ENCODE results near the gene VAV2. TPM values are rescaled to one million over a fixed set of nuclear protein-coding genes. Genes with fewer than 3 reads are reported as not detected.

VAV2 gene
- total and polyA plus RNA-seq, 4 donors, result 4.9 to 26.4 (median 17.0) TPM

DNA sequence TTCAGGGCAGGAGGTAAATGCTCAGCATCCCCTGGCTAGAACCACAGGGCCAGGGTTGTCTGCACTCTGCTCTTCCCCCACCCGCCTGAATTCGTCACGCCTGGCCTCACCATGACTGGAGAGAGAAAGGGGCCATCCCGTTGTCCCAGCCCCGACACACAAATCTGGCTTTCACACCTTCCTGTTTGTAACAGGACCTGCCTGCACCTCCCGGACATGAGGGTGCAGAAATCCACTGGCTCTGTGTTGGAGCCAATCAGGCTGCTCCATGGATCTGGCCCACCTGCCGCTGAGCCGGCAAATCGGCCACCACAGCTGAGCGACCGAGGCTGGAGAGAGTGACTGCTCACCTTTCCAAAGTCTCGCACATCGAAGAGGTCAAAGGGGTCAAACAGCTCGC is 53.4 kb downstream of the VAV2 start:
- TF ChIP-seq RAD21 (IDR thresholded peaks at IDR 0.05) (no peak), FOXA2 (IDR thresholded peaks at IDR 0.05) (no peak), HNF4G (IDR thresholded peaks at IDR 0.05) (no peak), FOXA1 (IDR thresholded peaks at IDR 0.05) (no peak), RXRA (IDR thresholded peaks at IDR 0.05) (no peak), EGR1 (IDR thresholded peaks at IDR 0.05; ENCODE audit: low read depth in 2 of 2) (no peak), NR2F2 (IDR thresholded peaks at IDR 0.05) (no peak), YY1 (IDR thresholded peaks at IDR 0.05) (no peak), TAF1 (conservative IDR thresholded peaks at IDR 0.05) (no peak), JUND (IDR thresholded peaks at IDR 0.05) (no peak), SP1 (IDR thresholded peaks at IDR 0.05) (no peak), HNF4A (conservative IDR thresholded peaks at IDR 0.05) (no peak), GABPA (IDR thresholded peaks at IDR 0.05 in 1 of 2, conservative IDR thresholded peaks at IDR 0.05 in 1 of 2) (no peak)
- TF ChIP-seq, protein P1, sequence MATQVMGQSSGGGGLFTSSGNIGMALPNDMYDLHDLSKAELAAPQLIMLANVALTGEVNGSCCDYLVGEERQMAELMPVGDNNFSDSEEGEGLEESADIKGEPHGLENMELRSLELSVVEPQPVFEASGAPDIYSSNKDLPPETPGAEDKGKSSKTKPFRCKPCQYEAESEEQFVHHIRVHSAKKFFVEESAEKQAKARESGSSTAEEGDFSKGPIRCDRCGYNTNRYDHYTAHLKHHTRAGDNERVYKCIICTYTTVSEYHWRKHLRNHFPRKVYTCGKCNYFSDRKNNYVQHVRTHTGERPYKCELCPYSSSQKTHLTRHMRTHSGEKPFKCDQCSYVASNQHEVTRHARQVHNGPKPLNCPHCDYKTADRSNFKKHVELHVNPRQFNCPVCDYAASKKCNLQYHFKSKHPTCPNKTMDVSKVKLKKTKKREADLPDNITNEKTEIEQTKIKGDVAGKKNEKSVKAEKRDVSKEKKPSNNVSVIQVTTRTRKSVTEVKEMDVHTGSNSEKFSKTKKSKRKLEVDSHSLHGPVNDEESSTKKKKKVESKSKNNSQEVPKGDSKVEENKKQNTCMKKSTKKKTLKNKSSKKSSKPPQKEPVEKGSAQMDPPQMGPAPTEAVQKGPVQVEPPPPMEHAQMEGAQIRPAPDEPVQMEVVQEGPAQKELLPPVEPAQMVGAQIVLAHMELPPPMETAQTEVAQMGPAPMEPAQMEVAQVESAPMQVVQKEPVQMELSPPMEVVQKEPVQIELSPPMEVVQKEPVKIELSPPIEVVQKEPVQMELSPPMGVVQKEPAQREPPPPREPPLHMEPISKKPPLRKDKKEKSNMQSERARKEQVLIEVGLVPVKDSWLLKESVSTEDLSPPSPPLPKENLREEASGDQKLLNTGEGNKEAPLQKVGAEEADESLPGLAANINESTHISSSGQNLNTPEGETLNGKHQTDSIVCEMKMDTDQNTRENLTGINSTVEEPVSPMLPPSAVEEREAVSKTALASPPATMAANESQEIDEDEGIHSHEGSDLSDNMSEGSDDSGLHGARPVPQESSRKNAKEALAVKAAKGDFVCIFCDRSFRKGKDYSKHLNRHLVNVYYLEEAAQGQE (IDR thresholded peaks at IDR 0.05), result no peak
- TF ChIP-seq, protein P2, sequence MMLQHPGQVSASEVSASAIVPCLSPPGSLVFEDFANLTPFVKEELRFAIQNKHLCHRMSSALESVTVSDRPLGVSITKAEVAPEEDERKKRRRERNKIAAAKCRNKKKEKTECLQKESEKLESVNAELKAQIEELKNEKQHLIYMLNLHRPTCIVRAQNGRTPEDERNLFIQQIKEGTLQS (IDR thresholded peaks at IDR 0.05), result no peak
- TF ChIP-seq, protein P3, sequence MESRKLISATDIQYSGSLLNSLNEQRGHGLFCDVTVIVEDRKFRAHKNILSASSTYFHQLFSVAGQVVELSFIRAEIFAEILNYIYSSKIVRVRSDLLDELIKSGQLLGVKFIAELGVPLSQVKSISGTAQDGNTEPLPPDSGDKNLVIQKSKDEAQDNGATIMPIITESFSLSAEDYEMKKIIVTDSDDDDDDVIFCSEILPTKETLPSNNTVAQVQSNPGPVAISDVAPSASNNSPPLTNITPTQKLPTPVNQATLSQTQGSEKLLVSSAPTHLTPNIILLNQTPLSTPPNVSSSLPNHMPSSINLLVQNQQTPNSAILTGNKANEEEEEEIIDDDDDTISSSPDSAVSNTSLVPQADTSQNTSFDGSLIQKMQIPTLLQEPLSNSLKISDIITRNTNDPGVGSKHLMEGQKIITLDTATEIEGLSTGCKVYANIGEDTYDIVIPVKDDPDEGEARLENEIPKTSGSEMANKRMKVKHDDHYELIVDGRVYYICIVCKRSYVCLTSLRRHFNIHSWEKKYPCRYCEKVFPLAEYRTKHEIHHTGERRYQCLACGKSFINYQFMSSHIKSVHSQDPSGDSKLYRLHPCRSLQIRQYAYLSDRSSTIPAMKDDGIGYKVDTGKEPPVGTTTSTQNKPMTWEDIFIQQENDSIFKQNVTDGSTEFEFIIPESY (IDR thresholded peaks at IDR 0.05), result no peak
- TF ChIP-seq, protein P4, sequence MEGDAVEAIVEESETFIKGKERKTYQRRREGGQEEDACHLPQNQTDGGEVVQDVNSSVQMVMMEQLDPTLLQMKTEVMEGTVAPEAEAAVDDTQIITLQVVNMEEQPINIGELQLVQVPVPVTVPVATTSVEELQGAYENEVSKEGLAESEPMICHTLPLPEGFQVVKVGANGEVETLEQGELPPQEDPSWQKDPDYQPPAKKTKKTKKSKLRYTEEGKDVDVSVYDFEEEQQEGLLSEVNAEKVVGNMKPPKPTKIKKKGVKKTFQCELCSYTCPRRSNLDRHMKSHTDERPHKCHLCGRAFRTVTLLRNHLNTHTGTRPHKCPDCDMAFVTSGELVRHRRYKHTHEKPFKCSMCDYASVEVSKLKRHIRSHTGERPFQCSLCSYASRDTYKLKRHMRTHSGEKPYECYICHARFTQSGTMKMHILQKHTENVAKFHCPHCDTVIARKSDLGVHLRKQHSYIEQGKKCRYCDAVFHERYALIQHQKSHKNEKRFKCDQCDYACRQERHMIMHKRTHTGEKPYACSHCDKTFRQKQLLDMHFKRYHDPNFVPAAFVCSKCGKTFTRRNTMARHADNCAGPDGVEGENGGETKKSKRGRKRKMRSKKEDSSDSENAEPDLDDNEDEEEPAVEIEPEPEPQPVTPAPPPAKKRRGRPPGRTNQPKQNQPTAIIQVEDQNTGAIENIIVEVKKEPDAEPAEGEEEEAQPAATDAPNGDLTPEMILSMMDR (IDR thresholded peaks at IDR 0.05; ENCODE audit: low read depth, low read length, missing input control), result no peak
- TF ChIP-seq, protein P5, sequence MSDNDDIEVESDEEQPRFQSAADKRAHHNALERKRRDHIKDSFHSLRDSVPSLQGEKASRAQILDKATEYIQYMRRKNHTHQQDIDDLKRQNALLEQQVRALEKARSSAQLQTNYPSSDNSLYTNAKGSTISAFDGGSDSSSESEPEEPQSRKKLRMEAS (IDR thresholded peaks at IDR 0.05), result no peak
- H3K4me1 ChIP-seq (ENCODE audit: control insufficient read depth in 4 of 4, insufficient read depth in 4 of 4, low read length in 3 of 4), result peaks cover 10 to 19% (median 14%) of the 10 kb centered on the region in 4 donors
- WGBS, result 85% methylated on average over 14 of the region's 14 CpGs
- no peak overlapping the region for H3K4me3 ChIP-seq (ENCODE audit: low read depth in 1 of 3, low read length in 3 of 3)
- no peak overlapping the region for H3K9ac ChIP-seq (ENCODE audit: low read depth in 1 of 2, low read length in 2 of 2)
- DNase-seq (ENCODE audit: low spot score), result no peak
- H3K36me3 ChIP-seq (ENCODE audit: control insufficient read depth in 4 of 4, insufficient read depth in 3 of 4, low read depth in 1 of 4, low read length in 3 of 4), result peaks cover 0 to 16% (median 0%) of the 10 kb centered on the region in 4 donors
- no peaks in the 10 kb centered on the region for H3K9me3 ChIP-seq (ENCODE audit: control insufficient read depth in 4 of 4, low read length in 3 of 4)
- H3K27ac ChIP-seq (ENCODE audit: low read depth in 1 of 2, low read length in 2 of 2), result no peak overlapping the region
- no peaks in the 10 kb centered on the region for H3K27me3 ChIP-seq (ENCODE audit: control insufficient read depth in 4 of 4, insufficient read depth in 4 of 4, low read length in 3 of 4)
